Measurements from ENCODE around the gene APBA3.

DNA sequence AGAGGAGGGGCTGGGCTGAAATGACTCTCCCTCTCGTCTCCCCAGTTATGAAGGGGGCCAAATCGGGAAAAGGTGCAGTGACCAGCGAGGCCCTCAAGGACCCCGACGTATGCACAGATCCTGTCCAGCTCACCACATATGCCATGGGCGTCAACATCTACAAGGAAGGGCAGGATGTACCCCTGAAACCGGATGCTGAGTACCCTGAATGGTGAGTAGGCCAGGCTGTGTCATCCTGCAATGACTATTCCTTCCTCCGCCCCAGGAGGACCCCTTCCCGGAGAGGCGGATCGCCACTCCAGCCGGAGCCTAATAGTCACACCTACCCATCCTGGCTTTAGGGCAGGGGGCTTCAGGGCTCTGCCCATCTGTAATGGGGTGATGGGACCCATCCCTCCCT lies 3.6 kb upstream of the APBA3 start:
- TF ChIP-seq, protein P1, sequence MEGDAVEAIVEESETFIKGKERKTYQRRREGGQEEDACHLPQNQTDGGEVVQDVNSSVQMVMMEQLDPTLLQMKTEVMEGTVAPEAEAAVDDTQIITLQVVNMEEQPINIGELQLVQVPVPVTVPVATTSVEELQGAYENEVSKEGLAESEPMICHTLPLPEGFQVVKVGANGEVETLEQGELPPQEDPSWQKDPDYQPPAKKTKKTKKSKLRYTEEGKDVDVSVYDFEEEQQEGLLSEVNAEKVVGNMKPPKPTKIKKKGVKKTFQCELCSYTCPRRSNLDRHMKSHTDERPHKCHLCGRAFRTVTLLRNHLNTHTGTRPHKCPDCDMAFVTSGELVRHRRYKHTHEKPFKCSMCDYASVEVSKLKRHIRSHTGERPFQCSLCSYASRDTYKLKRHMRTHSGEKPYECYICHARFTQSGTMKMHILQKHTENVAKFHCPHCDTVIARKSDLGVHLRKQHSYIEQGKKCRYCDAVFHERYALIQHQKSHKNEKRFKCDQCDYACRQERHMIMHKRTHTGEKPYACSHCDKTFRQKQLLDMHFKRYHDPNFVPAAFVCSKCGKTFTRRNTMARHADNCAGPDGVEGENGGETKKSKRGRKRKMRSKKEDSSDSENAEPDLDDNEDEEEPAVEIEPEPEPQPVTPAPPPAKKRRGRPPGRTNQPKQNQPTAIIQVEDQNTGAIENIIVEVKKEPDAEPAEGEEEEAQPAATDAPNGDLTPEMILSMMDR (IDR thresholded peaks at IDR 0.05; ENCODE audit: low read length): no peak
- TF ChIP-seq EZH2 (optimal IDR thresholded peaks at IDR 0.05; ENCODE audit: low read depth, low read length): no peak
- no peak for TF ChIP-seq EZH2phosphoT487 (IDR thresholded peaks at IDR 0.05; ENCODE audit: low read length)

All from MM.1S (cell line).